ENCODE results near the gene PRPS1L1. TPM values are rescaled to one million over a fixed set of nuclear protein-coding genes. Genes with fewer than 3 reads are reported as not detected.

PRPS1L1 gene
- not detected in 2 replicates for total RNA-seq (2014; rRNA removed)
- Bru-seq, nascent RNA, result not detected
- BruChase-seq, experiment 1, labeled RNA remaining after a 6-hour chase, result not detected
- not detected for BruChase-seq, experiment 2, labeled RNA remaining after a 2-hour chase
- long read RNA-seq, result 0 reads

DNA sequence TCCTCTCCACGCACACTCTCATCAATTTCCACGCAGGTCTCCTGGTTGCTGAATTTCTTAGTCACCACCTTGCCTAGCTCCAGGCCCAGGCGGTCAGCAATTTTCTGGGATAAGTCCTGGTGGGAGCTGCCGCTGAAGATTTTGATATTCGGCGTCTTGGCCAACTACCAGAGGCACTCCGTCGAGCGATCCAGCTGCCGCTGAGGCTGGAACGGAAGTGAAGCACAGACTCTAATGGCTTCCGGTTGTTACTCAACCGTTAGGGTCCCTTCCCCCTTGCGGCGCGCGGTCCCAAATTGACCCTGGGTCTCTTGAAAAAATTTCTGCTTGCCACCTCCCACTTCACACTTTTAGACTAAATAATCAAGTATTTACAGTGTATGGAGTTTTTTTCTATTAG lies at the start of gene PRPS1L1:
TSS of gene PRPS1L1 (minus strand) at position 219 of the 400 bp plus-strand sequence.
- CTCF ChIA-PET, result no interaction called here
- no peaks in the 10 kb centered on the region for H3K27me3 ChIP-seq (ENCODE audit: low read length)
- intact Hi-C loops (cut with micrococcal nuclease), result no loop called here
- no peaks in the 10 kb centered on the region for H3K79me2 ChIP-seq (ENCODE audit: low read length)
- ATAC-seq (no peak), DNase-seq (no peak)
- no peaks in the 10 kb centered on the region for H4K20me1 ChIP-seq (ENCODE audit: low read length)
- peaks cover 5% of the 10 kb centered on the region; the same call in 1 of the 2 replicates for H3K9me2 ChIP-seq (replicated peaks; ENCODE audit: low read length)
- H2AFZ ChIP-seq (ENCODE audit: low read length), result no peak within 1 kb of the TSS
- no peaks in the 10 kb centered on the region for H3F3A ChIP-seq (ENCODE audit: low read length, unreplicated experiment)
- no peak within 1 kb of the TSS for H3K4me3 ChIP-seq (ENCODE audit: low read length)
- POLR2A ChIA-PET (ENCODE audit: unreplicated experiment), result no interaction called here
- no peak within 1 kb of the TSS for H3K9ac ChIP-seq (ENCODE audit: low read length)
- H3K4me1 ChIP-seq (ENCODE audit: insufficient read depth, low read length), result no peaks in the 10 kb centered on the region
- no peak within 1 kb of the TSS for H3K27ac ChIP-seq (ENCODE audit: low read length)
- H3K36me3 ChIP-seq (ENCODE audit: low read depth, low read length), result no peaks in the 10 kb centered on the region
- no peaks in the 10 kb centered on the region for H3K9me3 ChIP-seq (ENCODE audit: low read length)
- BruUV-seq (replicated peaks), result no TSS peak
- H3K4me2 ChIP-seq (ENCODE audit: low read length), result no peak within 1 kb of the TSS
- TF ChIP-seq EZH2 (IDR thresholded peaks at IDR 0.05; ENCODE audit: low read length, unreplicated experiment) (no peak), CTCF (conservative IDR thresholded peaks at IDR 0.05; ENCODE audit: low read depth, low read length) (no peak), EZH2phosphoT487 (IDR thresholded peaks at IDR 0.05; ENCODE audit: borderline replicate concordance, low read length) (no peak)

DNA sequence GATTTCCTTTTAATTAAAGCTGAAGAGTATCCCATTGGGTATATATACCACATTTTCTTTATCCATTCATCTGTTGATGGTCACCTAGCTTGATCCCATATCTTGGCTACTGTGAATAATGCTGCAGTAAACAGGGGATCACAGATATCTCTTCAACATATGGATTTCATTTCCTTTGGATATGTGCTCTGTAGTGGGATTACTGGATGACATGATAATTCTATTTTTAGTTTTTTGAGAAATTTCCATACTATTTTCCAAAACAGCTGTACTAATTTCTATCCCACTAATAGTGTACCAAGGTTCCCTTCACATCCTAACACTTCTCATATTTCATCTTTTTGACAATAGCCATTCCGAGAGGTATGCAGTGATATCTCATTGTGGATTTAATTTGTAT lies 48.8 kb upstream of the PRPS1L1 start:
- H4K20me1 ChIP-seq (ENCODE audit: low read length), result no peaks in the 10 kb centered on the region
- no TSS peak for BruUV-seq (replicated peaks)
- no peaks in the 10 kb centered on the region for H3K27me3 ChIP-seq (ENCODE audit: low read length)
- ChIA-PET POLR2A (ENCODE audit: unreplicated experiment) (no interaction called here), CTCF (no interaction called here)
- H3K4me2 ChIP-seq (ENCODE audit: low read length), result no peak overlapping the region
- H3F3A ChIP-seq (ENCODE audit: low read length, unreplicated experiment), result no peaks in the 10 kb centered on the region
- intact Hi-C loops (cut with micrococcal nuclease), result no loop called here
- no peak overlapping the region for H3K4me3 ChIP-seq (ENCODE audit: low read length)
- H3K36me3 ChIP-seq (ENCODE audit: low read depth, low read length), result no peaks in the 10 kb centered on the region
- no peak overlapping the region for H2AFZ ChIP-seq (ENCODE audit: low read length)
- H3K27ac ChIP-seq (ENCODE audit: low read length), result no peak overlapping the region
- H3K9me2 ChIP-seq (replicated peaks; ENCODE audit: low read length), result no peaks in the 10 kb centered on the region
- H3K9ac ChIP-seq (ENCODE audit: low read length), result no peak overlapping the region
- no peaks in the 10 kb centered on the region for H3K4me1 ChIP-seq (ENCODE audit: insufficient read depth, low read length)
- no peaks in the 10 kb centered on the region for H3K9me3 ChIP-seq (ENCODE audit: low read length)
- H3K79me2 ChIP-seq (ENCODE audit: low read length), result no peaks in the 10 kb centered on the region
- DNase-seq (no peak), ATAC-seq (no peak)
- TF ChIP-seq EZH2phosphoT487 (IDR thresholded peaks at IDR 0.05; ENCODE audit: borderline replicate concordance, low read length), result no peak
- no peak for TF ChIP-seq CTCF (conservative IDR thresholded peaks at IDR 0.05; ENCODE audit: low read depth, low read length)
- no peak for TF ChIP-seq EZH2 (IDR thresholded peaks at IDR 0.05; ENCODE audit: low read length, unreplicated experiment)

GRCh38 chr7:18068745-18069144 lies 41.1 kb upstream of the PRPS1L1 start:
- intact Hi-C loops (cut with micrococcal nuclease), result no loop called here
- CTCF ChIA-PET, result no interaction called here

More at GRCh38 chr7:18068745-18069144, 41.1 kb upstream of the PRPS1L1 start:
- no peak overlapping the region for H3K4me2 ChIP-seq (ENCODE audit: low read length)
- POLR2A ChIA-PET (ENCODE audit: unreplicated experiment), result interaction anchor here (0.6 kb wide), 1 partner anchor 85 kb away, joined by 5 read pairs; no protein-coding TSS in a partner anchor
- no peaks in the 10 kb centered on the region for H4K20me1 ChIP-seq (ENCODE audit: low read length)
- BruUV-seq (replicated peaks), result no TSS peak
- H3F3A ChIP-seq (ENCODE audit: low read length, unreplicated experiment), result no peaks in the 10 kb centered on the region
- no peak overlapping the region for H3K4me3 ChIP-seq (ENCODE audit: low read length)
- no peak overlapping the region for H2AFZ ChIP-seq (ENCODE audit: low read length)
- H3K9ac ChIP-seq (ENCODE audit: low read length), result no peak overlapping the region
- TF ChIP-seq EZH2 (IDR thresholded peaks at IDR 0.05; ENCODE audit: low read length, unreplicated experiment) (no peak), EZH2phosphoT487 (IDR thresholded peaks at IDR 0.05; ENCODE audit: borderline replicate concordance, low read length) (no peak), CTCF (conservative IDR thresholded peaks at IDR 0.05; ENCODE audit: low read depth, low read length) (no peak)
- ATAC-seq (no peak), DNase-seq (no peak)
- no peaks in the 10 kb centered on the region for H3K79me2 ChIP-seq (ENCODE audit: low read length)
- H3K9me3 ChIP-seq (ENCODE audit: low read length), result no peaks in the 10 kb centered on the region
- no peaks in the 10 kb centered on the region for H3K9me2 ChIP-seq (replicated peaks; ENCODE audit: low read length)
- no peak overlapping the region for H3K27ac ChIP-seq (ENCODE audit: low read length)
- H3K4me1 ChIP-seq (ENCODE audit: insufficient read depth, low read length), result no peaks in the 10 kb centered on the region
- no peaks in the 10 kb centered on the region for H3K27me3 ChIP-seq (ENCODE audit: low read length)
- no peaks in the 10 kb centered on the region for H3K36me3 ChIP-seq (ENCODE audit: low read depth, low read length)

Data from PC-3 (cell line).